ENCODE measurements around the gene TMEM59.
"Not testable (repeated sequence)": the region's sequence is repeated elsewhere in the genome, so short reads cannot be mapped to it uniquely, and the experiment has no call there.

GRCh38 chr1:54019562-54020176 lies 33.3 kb downstream of the TMEM59 start:
- TF ChIP-seq EZH2 (IDR thresholded peaks at IDR 0.05; ENCODE audit: borderline replicate concordance, low read depth, low read length, severe bottlenecking); CTCF (IDR thresholded peaks at IDR 0.05; ENCODE audit: borderline replicate concordance, extremely low read depth, low read length, poor library complexity, severe bottlenecking): not testable (repeated sequence)
